ENCODE results near the gene SVOPL.
"Not testable (repeated sequence)": the region's sequence is repeated elsewhere in the genome, so short reads cannot be mapped to it uniquely, and the experiment has no call there.

The SVOPL gene

GRCh38 chr7:138700857-138701536 is at the start of gene SVOPL:
Gene SVOPL (minus strand): TSS chr7:138701362. CDS start chr7:138679045, 22,317 bp downstream.
- DNase-seq = no peak

- no peak for DNase-seq
These were observed 49.3 kb upstream of the SVOPL start for GRCh38 chr7:138750473-138750872.

- DNase-seq = no peak
These were observed 48.8 kb upstream of the SVOPL start for GRCh38 chr7:138749960-138750359.

GRCh38 chr7:138748666-138749065 is 47.5 kb upstream of the SVOPL start:
- no peak for DNase-seq

- no peak for DNase-seq
These were observed 44.9 kb upstream of the SVOPL start for GRCh38 chr7:138746073-138746472.

- no peak for DNase-seq
These were observed 44.0 kb upstream of the SVOPL start for GRCh38 chr7:138745189-138745588.

DNA sequence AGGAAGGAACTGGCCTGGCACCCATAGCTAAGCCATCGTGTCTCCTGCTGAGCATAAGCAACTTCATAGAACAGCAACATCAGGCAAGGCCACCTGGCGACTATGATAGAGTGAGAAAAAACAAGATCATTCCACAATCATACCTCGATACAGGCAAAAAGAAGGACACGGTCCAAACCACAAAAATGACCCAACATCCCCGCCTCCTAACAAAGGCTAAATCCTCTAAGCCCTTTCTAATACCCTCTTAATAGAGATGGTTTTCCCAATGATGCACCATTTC is 40.2 kb upstream of the SVOPL start:
- DNase-seq = no peak

DNA sequence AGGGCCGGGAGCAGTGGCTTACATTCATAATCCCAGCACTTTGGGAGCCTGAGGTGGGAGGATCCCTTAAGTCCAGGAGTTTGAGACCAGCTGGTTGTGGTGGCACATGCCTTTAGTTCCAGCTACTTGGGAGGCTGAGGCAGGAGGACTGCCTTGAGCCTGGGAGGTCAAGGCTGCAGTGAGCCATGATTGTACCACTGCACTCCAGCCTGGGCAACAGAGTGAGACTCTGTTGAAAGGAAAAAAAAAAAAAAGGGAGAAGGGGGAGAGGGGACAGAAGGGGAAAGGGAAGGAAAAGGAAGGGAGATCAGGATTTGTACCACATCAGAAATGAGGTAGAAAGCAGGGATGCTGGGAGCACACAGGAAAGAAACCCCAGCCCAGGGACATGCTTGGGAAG is 38.7 kb upstream of the SVOPL start:
- DNase-seq = no peak

DNA sequence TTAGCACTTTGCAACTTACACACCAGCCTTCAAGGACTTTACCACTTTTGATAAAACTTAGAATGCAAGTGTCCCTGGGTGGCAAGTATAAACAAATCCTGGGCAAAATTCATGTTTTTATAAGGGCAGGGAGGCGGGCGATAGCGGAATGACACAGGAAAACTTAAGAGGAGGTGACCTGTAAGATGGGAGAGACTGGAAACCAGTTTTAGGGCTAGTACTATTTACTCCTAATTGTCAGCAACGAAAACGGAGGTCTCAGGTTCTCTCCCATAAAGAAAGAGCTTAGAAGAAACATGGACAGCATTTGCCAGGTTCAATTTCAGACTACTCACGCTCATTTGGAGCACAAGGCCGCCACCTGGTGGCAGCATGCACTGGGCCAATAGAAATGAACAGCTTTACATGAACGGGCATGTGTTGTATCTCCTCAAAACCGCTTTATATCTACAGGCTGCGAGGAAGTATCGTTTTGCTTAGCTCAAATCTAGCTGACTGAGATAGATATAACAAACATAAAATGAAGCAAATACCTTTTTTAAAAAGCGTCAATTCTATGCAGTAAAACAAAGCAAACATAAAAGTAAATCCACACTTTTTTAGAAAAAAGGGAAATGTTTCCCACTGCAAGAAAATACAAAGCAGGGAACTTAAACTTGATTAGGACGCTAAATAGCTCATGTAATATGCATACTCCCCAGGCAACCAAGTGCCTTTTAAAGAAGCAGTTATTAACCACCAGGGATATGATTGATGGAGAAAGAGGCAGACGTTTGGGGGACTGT is 37.6 kb upstream of the SVOPL start:
- DNase-seq = peak; percentile 89

GRCh38 chr7:138738114-138738513 is 37.0 kb upstream of the SVOPL start:
- DNase-seq = no peak

- no peak for DNase-seq
These were observed 34.2 kb upstream of the SVOPL start for GRCh38 chr7:138735399-138735798.

- DNase-seq = not testable (repeated sequence)
These were observed 30.6 kb upstream of the SVOPL start for GRCh38 chr7:138731733-138732132.

GRCh38 chr7:138729444-138729843 is 28.3 kb upstream of the SVOPL start:
- DNase-seq = no peak

DNA sequence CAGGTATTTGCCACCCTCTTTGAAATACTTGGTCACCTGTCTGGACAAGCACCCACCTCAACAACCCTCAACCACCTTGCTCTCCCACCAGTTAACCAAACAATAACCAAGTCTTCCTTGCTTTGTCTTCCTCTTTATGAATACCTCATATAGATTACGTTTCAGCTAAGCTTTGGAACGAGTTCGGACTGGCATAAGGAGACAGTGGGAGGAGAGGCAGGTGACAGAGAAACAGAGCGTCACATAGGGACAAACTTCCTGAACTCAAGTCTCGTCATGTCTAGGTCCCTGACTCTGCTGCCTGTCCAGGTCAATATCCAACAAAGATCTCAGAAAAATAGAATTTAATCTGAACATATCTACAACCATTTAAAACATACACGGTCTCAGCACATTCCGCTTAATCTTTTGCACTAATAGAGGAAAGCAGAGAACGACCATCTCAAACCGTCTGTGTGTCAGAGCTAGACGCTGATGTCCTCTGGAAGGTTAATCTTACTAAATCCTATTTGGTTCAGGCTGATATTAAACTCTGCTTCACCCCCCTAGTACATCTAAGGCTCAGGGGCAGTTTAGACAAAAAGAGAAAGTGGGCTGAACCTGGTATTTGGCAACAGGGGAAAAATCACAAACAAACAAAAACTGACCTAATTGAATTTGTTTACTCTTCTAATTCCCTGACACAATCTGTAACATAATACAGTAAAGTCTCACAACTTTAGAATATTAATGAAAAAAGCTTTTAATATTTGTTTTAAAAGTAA is 26.4 kb upstream of the SVOPL start:
- DNase-seq = no peak

DNA sequence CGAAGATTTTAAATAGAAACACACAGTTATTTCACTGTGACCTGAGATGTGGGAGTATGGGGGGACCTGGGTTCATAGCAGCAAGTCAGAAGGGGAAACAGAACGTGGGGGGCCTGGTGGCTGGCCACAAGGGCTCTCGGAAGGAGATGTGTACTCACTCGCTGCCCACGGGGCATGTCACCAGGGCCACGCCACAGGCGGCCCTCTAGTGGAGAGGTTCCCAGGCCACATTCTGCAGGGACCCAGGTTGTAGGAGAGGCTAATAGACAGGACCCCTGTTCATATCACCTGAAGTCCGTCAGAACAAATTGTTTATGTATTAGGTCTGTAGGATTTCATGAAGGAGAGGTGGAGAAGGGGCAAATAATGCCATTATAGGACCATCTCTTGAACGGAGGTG is 25.1 kb upstream of the SVOPL start:
- DNase-seq = no peak

DNA sequence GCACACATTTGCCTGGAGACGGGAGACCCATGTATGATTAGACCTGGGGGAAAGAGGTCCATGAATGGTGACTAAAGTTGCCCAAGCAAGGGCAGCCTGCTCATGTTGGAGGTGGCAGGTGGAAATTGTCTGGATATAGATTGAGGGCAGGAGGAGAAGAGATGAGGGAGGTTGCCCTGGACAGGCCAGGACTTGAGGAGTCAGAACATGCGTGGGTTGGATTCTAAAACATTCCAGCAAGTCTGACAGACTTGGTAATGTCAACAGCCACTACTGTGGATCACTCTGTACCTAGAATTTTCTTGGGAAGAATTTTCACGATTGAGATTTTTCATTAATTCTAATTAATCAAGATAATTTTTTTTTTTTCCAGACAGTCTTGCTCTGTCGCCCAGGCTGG is 19.1 kb upstream of the SVOPL start:
- DNase-seq = no peak

- no peak for DNase-seq
These were observed 15.7 kb upstream of the SVOPL start for GRCh38 chr7:138716889-138717288.

DNA sequence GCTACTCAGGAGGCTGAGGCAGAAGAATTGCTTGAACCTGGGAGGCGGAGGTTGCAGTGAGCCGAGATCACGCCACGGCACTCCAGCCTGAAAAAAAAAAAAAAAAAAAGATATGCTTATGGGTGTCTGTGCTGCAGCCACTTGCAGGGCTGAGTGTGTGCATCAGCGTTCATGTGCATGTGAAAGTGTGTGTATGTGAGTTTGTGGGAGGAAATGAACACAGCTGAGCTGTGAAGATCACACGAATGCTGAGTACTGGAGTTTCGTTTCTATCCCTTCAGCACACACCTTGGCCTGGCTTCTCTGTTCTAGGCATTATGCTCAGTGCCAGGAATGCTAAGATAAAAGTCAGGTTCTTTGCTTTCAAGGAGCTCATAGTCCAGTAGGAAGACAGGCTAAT is 12.0 kb upstream of the SVOPL start:
- DNase-seq = no peak

- no peak for DNase-seq
These were observed 11.5 kb upstream of the SVOPL start for GRCh38 chr7:138712652-138713051.

GRCh38 chr7:138710536-138711385 is 9.6 kb upstream of the SVOPL start:
- DNase-seq = no peak

DNA sequence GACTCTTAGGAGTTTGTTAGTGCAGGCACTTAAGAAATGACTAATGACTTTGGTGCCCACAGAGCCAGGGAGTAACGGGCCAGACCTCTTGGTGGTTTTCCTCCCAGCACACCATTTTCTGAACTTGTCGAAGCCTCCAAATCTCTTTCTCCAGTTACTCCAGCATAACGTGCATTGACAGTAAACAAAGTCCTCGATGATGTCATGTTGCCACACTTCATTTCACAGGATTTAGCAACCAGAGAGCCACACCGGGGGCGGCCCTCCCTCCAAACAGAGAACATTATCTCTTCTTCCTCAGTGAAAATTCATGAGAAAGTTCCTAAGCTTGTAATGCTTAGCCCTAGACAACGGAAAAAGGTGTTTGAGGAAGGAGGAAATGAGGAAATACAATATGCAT is 4.0 kb upstream of the SVOPL start:
- DNase-seq = no peak

DNA sequence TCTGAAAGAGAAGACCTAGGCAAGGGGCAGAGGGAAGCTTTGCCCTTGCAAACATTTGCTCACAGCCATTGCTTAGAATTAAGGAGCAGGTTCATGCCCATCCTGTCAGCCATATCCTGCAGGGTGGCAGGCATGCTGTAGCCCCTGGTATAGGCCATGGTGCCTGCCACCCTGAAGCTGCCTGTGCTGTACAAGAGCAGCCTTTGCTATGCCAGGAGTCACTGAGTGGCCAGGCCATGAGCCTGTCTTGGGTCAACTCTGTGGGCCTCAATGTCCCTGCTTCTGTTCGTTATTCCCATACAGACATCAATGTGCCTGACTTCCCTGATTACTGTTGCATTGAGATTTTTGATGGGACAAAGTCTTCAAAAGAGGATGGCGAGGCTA is 368 bp upstream of the SVOPL start:
- DNase-seq = no peak

DNA sequence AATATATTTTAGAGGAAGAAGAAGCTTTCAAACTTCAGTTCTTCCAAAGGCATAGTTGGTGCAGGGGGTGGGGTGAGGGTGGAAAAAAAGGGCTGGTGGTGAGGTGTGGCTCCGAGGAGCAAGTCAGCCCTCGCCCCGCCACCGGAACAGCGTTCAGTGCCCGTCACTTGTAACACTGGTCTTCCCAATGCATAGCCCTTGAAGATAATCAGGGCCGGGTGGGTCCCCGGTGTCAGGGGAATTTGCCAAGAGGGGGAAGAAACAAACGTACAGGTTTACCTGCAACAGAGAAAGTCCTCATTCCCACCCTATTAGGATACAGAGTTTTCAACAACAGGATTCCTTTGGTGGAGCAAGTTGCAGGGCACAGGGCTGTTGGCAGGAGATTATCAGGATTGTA is 1.5 kb downstream of the SVOPL start:
- no peak for DNase-seq

Data from activated CD8-positive, alpha-beta memory T cell treated with anti-CD3 and anti-CD28 coated beads, Interleukin-2, amount 50 U/mL, for 48 hours (primary cell).